HCT116 (cell line): ENCODE measurements around the gene TDG. TPM values are rescaled to one million over a fixed set of nuclear protein-coding genes. Genes with fewer than 3 reads are reported as not detected.

ENCODE experiments used
- ATAC-seq: fragments of 200-7000 bp; cut with Tn5 transposase; 2 replicates; pipeline ENCODE4 v1.9.1; 2020; ENCODE audit warnings: mild to moderate bottlenecking, moderate library complexity
- BruUV-seq: library from RNA; stranded (reverse); fragments of 400-500 nt; replicated peaks from 2 replicates; lab custom pipeline; 2021; lab: Mats Ljungman, UMichigan
- CTCF ChIA-PET: fragments of 300-600 bp; sonication (Branson Sonifier 250); formaldehyde crosslinking; loops from one replicate; lab custom pipeline; 2021; ENCODE audit warnings: antibody characterized with exemption; lab: Charles Lee
- POLR2A ChIA-PET: fragments of 300-600, 350-600 bp; sonication (Branson Sonifier 250); formaldehyde crosslinking; loops from one replicate; lab custom pipeline; 2021; ENCODE audit warnings: antibody characterized with exemption; lab: Charles Lee
- RAD21 ChIA-PET, 2 experiments: fragments of 300-600 bp; sonication (Branson Sonifier 250); formaldehyde crosslinking; loops; one replicate each; lab custom pipeline; 2023; ENCODE audit warnings: low total read pairs in 2 of 2; ENCODE audit not compliant: uncharacterized antibody in 2 of 2, unreplicated experiment in 2 of 2, low non-redundant PET in 1 of 2; lab: Charles Lee
- DNase-seq: peaks from one replicate; pipeline ENCODE4 v3.0.0-alpha.2; 2010; ENCODE audit warnings: low read depth, low spot score
- H2AFZ ChIP-seq: fragments of 200-600 bp; shearing (Covaris generic), sonication (generic); 2 replicates; pipeline ENCODE4 v1.6.1; 2017; ENCODE audit warnings: low read depth, mixed run types, mixed read lengths, antibody characterized with exemption, low read length; ENCODE audit not compliant: poor library complexity, severe bottlenecking
- H3K27ac ChIP-seq: 2 replicates; pipeline ENCODE4 v1.5.1; 2012; ENCODE audit warnings: low read depth, low read length
- H3K27me3 ChIP-seq: fragments of 200-600 bp; sonication (generic); 2 replicates; pipeline ENCODE4 v1.6.1; 2016; ENCODE audit warnings: mixed run types, low read length, mixed read lengths; ENCODE audit not compliant: insufficient read depth
- H3K36me3 ChIP-seq, 2 experiments: fragments of 200-500 bp in 1 of 2; fragments of 200-600 bp in 1 of 2; sonication (Bioruptor generic) in 1 of 2; sonication (generic) in 1 of 2; 2 replicates each; pipeline versions ENCODE4 v1.5.1 to v1.6.1; 2014 to 2016; ENCODE audit warnings: low read length in 2 of 2, inconsistent platforms in 1 of 2, mixed read lengths in 1 of 2, mixed run types in 1 of 2; ENCODE audit not compliant: insufficient read depth in 2 of 2, control insufficient read depth in 1 of 2
- H3K4me1 ChIP-seq, 2 experiments: fragments of 200-600 bp in 1 of 2; sonication (generic) in 1 of 2; 2 replicates each; pipeline versions ENCODE4 v1.5.1 to v1.6.1; 2012 to 2017; ENCODE audit warnings: low read length in 2 of 2, inconsistent platforms in 1 of 2, mild to moderate bottlenecking in 1 of 2, mixed read lengths in 1 of 2, mixed run types in 1 of 2, moderate library complexity in 1 of 2; ENCODE audit not compliant: insufficient read depth in 2 of 2, control insufficient read depth in 1 of 2
- H3K4me2 ChIP-seq: fragments of 200-600 bp; sonication (generic); 2 replicates; pipeline ENCODE4 v1.6.1; 2017; ENCODE audit warnings: mixed run types, low read length, mixed read lengths
- H3K4me3 ChIP-seq, 2 experiments: fragments of 200-600 bp in 1 of 2; sonication (generic) in 1 of 2; replicated peaks in 1 of 2; 2 replicates each; pipeline ENCODE4 v1.5.1; 2011 to 2016; ENCODE audit warnings: low read length in 2 of 2, control low read depth in 1 of 2, low read depth in 1 of 2, mild to moderate bottlenecking in 1 of 2, mixed read lengths in 1 of 2, mixed run types in 1 of 2
- H3K79me2 ChIP-seq: fragments of 200-600 bp; sonication (generic); 2 replicates; pipeline ENCODE4 v1.6.1; 2017; ENCODE audit warnings: mild to moderate bottlenecking, mixed run types, low read length, moderate library complexity, mixed read lengths; ENCODE audit not compliant: insufficient read depth
- H3K9ac ChIP-seq: fragments of 200-600 bp; sonication (generic); 2 replicates; pipeline ENCODE4 v1.6.1; 2016; ENCODE audit warnings: low read length, mixed read lengths
- H3K9me2 ChIP-seq: fragments of 200-600 bp; sonication (generic), shearing (Covaris generic); 2 replicates; pipeline ENCODE4 v1.6.1; 2017; ENCODE audit warnings: mixed run types, mild to moderate bottlenecking, moderate library complexity; ENCODE audit not compliant: insufficient read depth
- H3K9me3 ChIP-seq, 2 experiments: fragments of 200-500 bp in 1 of 2; fragments of 200-600 bp in 1 of 2; sonication (Bioruptor generic) in 1 of 2; sonication (generic) in 1 of 2; 2 replicates each; pipeline ENCODE4 v1.6.1; 2014 to 2017; ENCODE audit warnings: low read length in 2 of 2, mixed read lengths in 2 of 2, inconsistent platforms in 1 of 2, low read depth in 1 of 2, mild to moderate bottlenecking in 1 of 2, mixed run types in 1 of 2, moderate library complexity in 1 of 2; ENCODE audit not compliant: control insufficient read depth in 1 of 2, insufficient read depth in 1 of 2
- H4K20me1 ChIP-seq: fragments of 200-600 bp; sonication (generic), shearing (Covaris generic); 2 replicates; pipeline ENCODE4 v1.6.1; 2017; ENCODE audit warnings: mixed run types, mild to moderate bottlenecking, moderate library complexity; ENCODE audit not compliant: insufficient read depth
- CBX3 ChIP-seq: IDR thresholded peaks from 2 replicates; pipeline ENCODE4 v1.6.1; 2012; ENCODE audit warnings: low read depth
- CEBPB ChIP-seq: IDR thresholded peaks from 2 replicates; pipeline ENCODE4 v1.6.1; 2012; ENCODE audit warnings: low read depth
- EGR1 ChIP-seq: IDR thresholded peaks from 2 replicates; pipeline ENCODE4 v1.6.1; 2012; ENCODE audit warnings: low read depth
- EZH2 ChIP-seq: fragments of 200-600 bp; sonication (generic); IDR thresholded peaks from 2 replicates; pipeline ENCODE4 v1.6.1; 2017; ENCODE audit warnings: antibody characterized with exemption, mixed run types
- EZH2phosphoT487 ChIP-seq: fragments of 200-600 bp; IDR thresholded peaks from 2 replicates; pipeline ENCODE4 v1.6.1; 2018; ENCODE audit warnings: antibody characterized with exemption, borderline replicate concordance
- FOSL1 ChIP-seq: IDR thresholded peaks from 2 replicates; pipeline ENCODE4 v1.6.1; 2012; ENCODE audit warnings: low read depth
- JUND ChIP-seq: IDR thresholded peaks from 2 replicates; pipeline ENCODE4 v1.6.1; 2012
- POLR2A ChIP-seq: IDR thresholded peaks from 2 replicates; pipeline ENCODE4 v1.7.0; 2011; ENCODE audit warnings: borderline replicate concordance; ENCODE audit not compliant: insufficient read depth, insufficient read length; ENCODE audit errors: extremely low read depth
- SIN3A ChIP-seq: IDR thresholded peaks from 2 replicates; pipeline ENCODE4 v1.6.1; 2012; ENCODE audit warnings: low read depth
- TCF7L2 ChIP-seq: IDR thresholded peaks from 2 replicates; pipeline ENCODE4 v1.7.0; 2011; ENCODE audit warnings: borderline replicate concordance, inconsistent platforms; ENCODE audit not compliant: insufficient read depth, insufficient read length; ENCODE audit errors: extremely low read depth
- YY1 ChIP-seq: IDR thresholded peaks from 2 replicates; pipeline ENCODE4 v1.6.1; 2011; ENCODE audit warnings: low read length, low read depth, moderate library complexity, mild to moderate bottlenecking; ENCODE audit not compliant: insufficient replicate concordance; ENCODE audit errors: extremely low read depth
- ZFX ChIP-seq: fragments of 450-650 bp; IDR thresholded peaks from 2 replicates; pipeline ENCODE4 v1.6.1; 2017
- ZNF274 ChIP-seq: fragments of 200-500 bp; sonication (Bioruptor generic); IDR thresholded peaks from 2 replicates; pipeline ENCODE4 v1.6.1; 2014; ENCODE audit warnings: mild to moderate bottlenecking, low read depth, low read length, inconsistent platforms
- intact Hi-C: fragments of 100-400 bp; cut with micrococcal nuclease; formaldehyde crosslinking; loops from 2 replicates; pipeline ENCODE4 v1.10.0; 2022
- total RNA-seq: library from RNA; stranded (reverse); gene quantifications from one replicate; pipeline ENCODE4 v1.2.1, GENCODE V29; 2021; ENCODE audit not compliant: unreplicated experiment
- TF ChIP-seq, protein P1 (sequence below): IDR thresholded peaks from 2 replicates; pipeline ENCODE4 v1.6.1; 2011; ENCODE audit warnings: mild to moderate bottlenecking, low read length, moderate library complexity; ENCODE audit not compliant: insufficient replicate concordance; ENCODE audit errors: extremely low read depth

The TDG gene
- total RNA-seq, 1 experiment from 2014 or later = 23.9 TPM

DNA sequence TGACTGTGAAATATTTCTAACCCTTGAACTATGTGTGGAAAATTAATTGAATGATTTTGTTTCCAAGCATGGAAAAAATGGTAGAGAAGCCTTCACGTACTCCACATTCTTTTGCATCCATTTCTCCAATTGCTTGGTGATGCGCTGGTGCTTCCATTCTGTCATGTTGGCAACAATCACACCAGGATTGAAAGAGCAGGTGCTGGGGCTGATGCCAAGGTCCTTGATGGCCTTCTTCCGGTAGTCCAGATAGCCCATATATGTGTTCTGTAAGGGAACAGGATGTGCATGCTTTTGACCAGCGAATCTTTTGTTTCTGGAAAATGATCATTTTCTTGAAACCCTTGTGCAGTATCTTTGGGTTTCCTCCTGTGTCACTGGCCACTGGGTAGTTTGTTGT is 28.6 kb downstream of the TDG start:
- no peak overlapping the region for H3K27ac ChIP-seq
- ATAC-seq = no peak
- H3K4me2 ChIP-seq = no peak overlapping the region
- H3K4me1 ChIP-seq = no peaks in the 10 kb centered on the region
- intact Hi-C loops = no loop called here
- no peak overlapping the region for H3K4me3 ChIP-seq
- peaks cover 4% of the 10 kb centered on the region; the same call in 1 of the 2 replicates for H3K27me3 ChIP-seq
- H3K9me2 ChIP-seq = no peaks in the 10 kb centered on the region
- ChIA-PET CTCF (no interaction called here), RAD21 (no interaction called here), POLR2A (no interaction called here)
- TF ChIP-seq FOSL1 = no peak
- no peak for TF ChIP-seq SIN3A
- no peak for TF ChIP-seq EZH2phosphoT487
- no peak for TF ChIP-seq POLR2A
- no peak for TF ChIP-seq CEBPB
- no peak for TF ChIP-seq CBX3
- TF ChIP-seq ZFX = no peak
- no peak for TF ChIP-seq TCF7L2
- no peak for TF ChIP-seq YY1
- no peak for TF ChIP-seq ZNF274
- no peak for TF ChIP-seq JUND
- TF ChIP-seq EZH2 = no peak
- TF ChIP-seq EGR1 = no peak
- TF ChIP-seq, protein P1, sequence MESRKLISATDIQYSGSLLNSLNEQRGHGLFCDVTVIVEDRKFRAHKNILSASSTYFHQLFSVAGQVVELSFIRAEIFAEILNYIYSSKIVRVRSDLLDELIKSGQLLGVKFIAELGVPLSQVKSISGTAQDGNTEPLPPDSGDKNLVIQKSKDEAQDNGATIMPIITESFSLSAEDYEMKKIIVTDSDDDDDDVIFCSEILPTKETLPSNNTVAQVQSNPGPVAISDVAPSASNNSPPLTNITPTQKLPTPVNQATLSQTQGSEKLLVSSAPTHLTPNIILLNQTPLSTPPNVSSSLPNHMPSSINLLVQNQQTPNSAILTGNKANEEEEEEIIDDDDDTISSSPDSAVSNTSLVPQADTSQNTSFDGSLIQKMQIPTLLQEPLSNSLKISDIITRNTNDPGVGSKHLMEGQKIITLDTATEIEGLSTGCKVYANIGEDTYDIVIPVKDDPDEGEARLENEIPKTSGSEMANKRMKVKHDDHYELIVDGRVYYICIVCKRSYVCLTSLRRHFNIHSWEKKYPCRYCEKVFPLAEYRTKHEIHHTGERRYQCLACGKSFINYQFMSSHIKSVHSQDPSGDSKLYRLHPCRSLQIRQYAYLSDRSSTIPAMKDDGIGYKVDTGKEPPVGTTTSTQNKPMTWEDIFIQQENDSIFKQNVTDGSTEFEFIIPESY = no peak
- H3K79me2 ChIP-seq = no peaks in the 10 kb centered on the region
- no peak overlapping the region for H3K9ac ChIP-seq
- no peak overlapping the region for H2AFZ ChIP-seq
- H3K9me3 ChIP-seq = no peaks in the 10 kb centered on the region
- peaks cover 0 to 5% of the 10 kb centered on the region in 2 experiments; a peak in 1 of 4 replicates for H3K36me3 ChIP-seq
- no TSS peak for BruUV-seq
- H4K20me1 ChIP-seq = no peaks in the 10 kb centered on the region
- DNase-seq = no peak
